Activated CD8-positive, alpha-beta memory T cell treated with anti-CD3 and anti-CD28 coated beads, Interleukin-2, amount 10 ng/mL, durations not matched to agents 7 days and 5 days (primary cell): ENCODE measurements around the gene DOCK1. TPM values are rescaled to one million over a fixed set of nuclear protein-coding genes. Genes with fewer than 3 reads are reported as not detected.
"Not testable (repeated sequence)": the region's sequence is repeated elsewhere in the genome, so short reads cannot be mapped to it uniquely, and the experiment has no call there.

Source experiments
- ATAC-seq: fragments of 150-1000 bp; cut with Tn5 transposase; one replicate; pipeline ENCODE4 v1.10.0; 2021; ENCODE audit warnings: moderate library complexity
- CTCF ChIA-PET: fragments of 350-600 bp; sonication (Branson Sonifier 250); formaldehyde crosslinking; loops from one replicate; lab custom pipeline; 2021; ENCODE audit warnings: antibody characterized with exemption; lab: Charles Lee
- DNase-seq: peaks from one replicate; pipeline ENCODE4 v3.0.0-alpha.2; 2020
- H3K27ac Mint-ChIP-seq: one replicate; pipeline ENCODE4 v1.8.0; 2021; ENCODE audit warnings: mild to moderate bottlenecking, mixed read lengths
- H3K27me3 Mint-ChIP-seq: one replicate; pipeline ENCODE4 v1.8.0; 2021; ENCODE audit warnings: mixed read lengths
- H3K36me3 Mint-ChIP-seq: one replicate; pipeline ENCODE4 v1.8.0; 2021; ENCODE audit warnings: mild to moderate bottlenecking, mixed read lengths
- H3K4me1 Mint-ChIP-seq: one replicate; pipeline ENCODE4 v1.8.0; 2021; ENCODE audit warnings: mixed read lengths
- H3K4me3 Mint-ChIP-seq: one replicate; pipeline ENCODE4 v1.8.0; 2021; ENCODE audit warnings: mild to moderate bottlenecking, moderate library complexity, mixed read lengths
- H3K9me3 Mint-ChIP-seq: one replicate; pipeline ENCODE4 v1.8.0; 2022; ENCODE audit warnings: low read depth, mixed read lengths
- total RNA-seq, 2 experiments: library from RNA; stranded (reverse); gene quantifications; one replicate each; pipeline ENCODE4 v1.2.3, GENCODE V29; 2021

DOCK1 gene
- total RNA-seq: under 1 TPM in 1 of 2 experiments, not detected in 1; 0.07 TPM

DNA sequence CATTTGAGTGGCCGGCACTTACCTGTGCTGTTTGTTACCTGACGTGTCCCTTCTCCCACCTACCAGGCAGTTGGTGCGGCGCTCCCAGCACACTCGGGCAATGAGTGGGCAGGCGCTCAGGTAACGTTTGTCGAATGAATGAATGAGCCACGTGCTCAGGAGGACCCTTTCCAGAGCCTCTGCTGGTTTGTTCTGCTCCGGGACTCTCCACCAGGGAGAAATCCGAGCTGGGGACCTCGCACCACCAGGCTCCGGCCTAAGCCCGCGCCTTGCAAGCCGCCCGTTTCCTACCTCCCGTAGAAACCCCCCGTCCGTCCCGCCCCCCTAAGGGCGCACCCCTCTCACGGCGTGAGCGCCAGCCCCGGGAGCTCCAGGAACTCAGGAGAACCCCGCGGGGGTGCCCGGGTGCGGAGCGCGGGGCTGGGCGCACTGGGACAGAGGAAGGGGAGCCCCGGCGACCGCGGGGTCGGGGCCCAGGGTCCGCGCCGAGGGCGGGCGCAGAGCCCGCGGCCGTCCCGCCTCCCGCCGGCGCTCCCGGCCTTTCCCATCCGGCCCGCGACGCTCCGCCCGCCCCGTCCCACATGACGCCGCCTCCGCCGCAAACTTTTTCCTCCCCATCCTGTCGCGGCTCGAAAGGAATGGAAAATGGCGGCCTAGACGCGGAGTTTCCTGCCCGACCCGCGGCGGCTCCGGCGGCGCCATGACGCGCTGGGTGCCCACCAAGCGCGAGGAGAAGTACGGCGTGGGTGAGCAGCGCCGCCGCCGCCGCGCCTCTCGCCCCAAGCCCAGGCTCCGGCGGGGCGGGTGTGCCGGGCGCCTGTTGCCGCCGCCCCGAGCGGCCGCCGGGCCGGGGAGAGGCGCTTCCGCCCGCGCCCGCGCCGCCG lies at the start of gene DOCK1:
Gene DOCK1 (plus strand): TSS at position 611 of the 884 bp plus-strand sequence. CDS start 90 bp downstream, at position 701.
- no peak within 1 kb of the TSS for H3K4me3 Mint-ChIP-seq
- H3K4me1 Mint-ChIP-seq: no peaks in the 10 kb centered on the region
- H3K27me3 Mint-ChIP-seq: peaks cover 15% of the 10 kb centered on the region
- no peaks in the 10 kb centered on the region for H3K9me3 Mint-ChIP-seq
- CTCF ChIA-PET: no interaction called here
- H3K36me3 Mint-ChIP-seq: peaks cover 2% of the 10 kb centered on the region
- H3K27ac Mint-ChIP-seq: no peak within 1 kb of the TSS
- ATAC-seq (no peak), DNase-seq (no peak)

DNA sequence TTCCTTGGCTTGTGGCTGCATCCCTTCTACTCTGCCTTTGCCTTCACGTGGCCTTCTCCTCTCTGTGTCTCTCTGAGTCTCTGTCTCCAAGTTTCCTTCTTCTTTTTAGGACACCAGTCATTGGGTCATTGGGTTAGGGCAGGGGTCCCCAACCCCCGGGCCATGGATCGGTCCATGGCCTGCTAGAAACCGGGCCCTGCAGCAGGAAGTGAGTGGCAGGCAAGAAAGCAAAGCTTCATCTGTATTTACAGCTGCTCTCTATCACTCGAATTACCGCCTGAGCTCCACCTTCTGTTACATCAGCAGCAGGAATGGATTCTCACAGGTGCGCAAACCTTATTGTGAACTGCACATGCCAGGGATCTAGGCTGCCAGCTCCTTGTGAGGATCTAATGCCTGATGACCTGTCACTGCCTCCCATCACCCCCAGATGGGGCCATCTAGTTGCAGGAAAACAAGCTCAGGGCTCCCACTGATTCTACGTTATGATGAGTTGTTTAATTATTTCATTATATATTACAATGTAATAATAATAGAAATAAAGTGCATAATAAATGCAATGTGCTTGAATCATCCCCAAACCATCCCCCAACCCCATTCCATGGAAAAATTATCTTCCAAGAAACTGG lies 47.9 kb upstream of the DOCK1 start:
- Mint-ChIP-seq H3K4me1 (no peaks in the 10 kb centered on the region), H3K4me3 (no peak overlapping the region), H3K27me3 (no peaks in the 10 kb centered on the region), H3K9me3 (peaks cover 8% of the 10 kb centered on the region), H3K27ac (no peak overlapping the region), H3K36me3 (no peaks in the 10 kb centered on the region)
- CTCF ChIA-PET: no interaction called here
- ATAC-seq: no peak
- no peak for DNase-seq

DNA sequence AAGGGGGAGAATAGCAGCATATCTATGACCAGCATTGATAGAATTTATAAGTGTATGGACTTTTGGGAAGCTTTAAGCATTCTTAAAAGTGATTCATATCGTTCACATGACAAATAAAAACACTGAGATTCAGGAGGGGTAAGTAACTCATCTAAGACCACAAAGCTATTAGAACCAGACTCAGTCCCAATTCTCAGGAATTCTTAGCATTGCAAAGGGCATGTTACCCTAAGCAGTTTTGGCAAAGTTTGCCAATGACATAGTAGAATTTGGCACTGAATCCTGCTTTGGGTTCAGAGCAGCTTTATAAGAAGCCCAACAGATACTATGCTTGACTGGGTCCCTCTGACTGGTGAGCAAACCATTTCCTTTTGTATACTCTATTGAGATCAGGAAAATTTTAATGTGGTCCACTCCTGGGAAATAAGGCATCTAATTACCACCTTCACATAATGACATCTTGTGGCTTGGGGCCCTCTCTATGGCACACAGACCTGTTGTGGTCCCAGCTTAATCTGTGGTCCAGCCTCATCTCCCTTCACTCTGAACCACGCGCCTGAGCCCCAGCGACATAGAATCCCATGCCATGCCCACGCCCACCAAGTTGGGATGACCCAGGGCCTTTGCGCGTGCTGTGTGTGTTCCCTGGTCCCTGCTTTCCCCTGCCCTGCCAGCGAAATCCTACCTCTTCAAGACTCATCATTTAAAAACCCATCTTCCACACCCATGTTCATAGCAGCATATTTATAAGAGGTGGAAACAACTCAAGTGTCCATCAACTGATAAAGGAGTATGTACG lies 37.5 kb upstream of the DOCK1 start:
- H3K4me3 Mint-ChIP-seq: no peak overlapping the region
- H3K9me3 Mint-ChIP-seq: peaks cover 20% of the 10 kb centered on the region
- CTCF ChIA-PET: no interaction called here
- no peak overlapping the region for H3K27ac Mint-ChIP-seq
- no peaks in the 10 kb centered on the region for H3K27me3 Mint-ChIP-seq
- no peaks in the 10 kb centered on the region for H3K36me3 Mint-ChIP-seq
- DNase-seq: no peak
- no peak for ATAC-seq
- H3K4me1 Mint-ChIP-seq: no peaks in the 10 kb centered on the region

GRCh38 chr10:126868371-126868770 lies 36.9 kb upstream of the DOCK1 start:
- Mint-ChIP-seq H3K4me3 (no peak overlapping the region), H3K9me3 (peaks cover 20% of the 10 kb centered on the region), H3K27me3 (no peaks in the 10 kb centered on the region), H3K27ac (no peak overlapping the region), H3K36me3 (no peaks in the 10 kb centered on the region), H3K4me1 (no peaks in the 10 kb centered on the region)
- DNase-seq (no peak), ATAC-seq (no peak)
- CTCF ChIA-PET: no interaction called here

DNA sequence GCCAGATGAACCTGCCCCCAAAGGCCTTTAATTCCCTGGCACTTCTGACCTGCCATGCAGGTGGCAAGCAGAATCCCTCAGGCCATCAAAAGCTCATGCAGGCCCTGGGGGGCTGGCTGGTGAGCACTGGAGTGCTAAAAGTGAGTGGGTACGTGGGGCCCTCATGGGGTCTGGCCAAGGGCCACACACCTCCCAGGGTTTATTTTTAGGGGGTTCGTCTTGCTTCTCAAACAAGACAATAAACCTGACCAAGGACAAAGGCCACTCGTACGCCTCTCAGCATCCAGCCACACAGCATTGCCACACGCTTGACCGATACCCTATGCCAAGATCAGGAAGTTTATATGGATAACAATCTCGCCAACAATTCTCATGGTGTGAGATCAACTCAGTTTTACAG lies 33.1 kb upstream of the DOCK1 start:
- no peak overlapping the region for H3K27ac Mint-ChIP-seq
- no peaks in the 10 kb centered on the region for H3K27me3 Mint-ChIP-seq
- H3K9me3 Mint-ChIP-seq: peaks cover 26% of the 10 kb centered on the region
- no peaks in the 10 kb centered on the region for H3K36me3 Mint-ChIP-seq
- no peak overlapping the region for H3K4me3 Mint-ChIP-seq
- CTCF ChIA-PET: no interaction called here
- no peaks in the 10 kb centered on the region for H3K4me1 Mint-ChIP-seq
- ATAC-seq: no peak
- no peak for DNase-seq

DNA sequence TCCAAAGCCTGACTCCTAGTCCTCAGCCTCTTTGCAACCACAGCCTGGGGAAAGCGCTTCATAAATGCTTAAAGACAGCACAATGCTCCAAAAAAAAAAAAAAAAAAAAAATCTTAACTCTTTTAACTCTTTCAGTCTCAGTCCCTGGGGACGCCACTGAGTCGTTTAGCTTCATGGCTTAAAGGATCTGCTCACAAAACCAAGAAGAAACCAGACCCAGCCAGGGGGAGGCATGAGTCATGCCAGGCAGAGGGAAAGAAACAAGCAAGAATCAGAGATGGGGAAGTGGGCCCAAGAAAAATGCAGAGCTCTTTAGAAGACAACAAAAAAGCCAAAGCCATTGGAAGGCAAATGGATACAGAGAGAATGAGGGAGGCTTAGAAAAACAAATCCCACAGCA lies 32.5 kb upstream of the DOCK1 start:
- Mint-ChIP-seq H3K9me3 (peaks cover 23% of the 10 kb centered on the region), H3K4me3 (no peak overlapping the region), H3K4me1 (no peaks in the 10 kb centered on the region), H3K27me3 (no peaks in the 10 kb centered on the region), H3K27ac (no peak overlapping the region), H3K36me3 (no peaks in the 10 kb centered on the region)
- DNase-seq (no peak), ATAC-seq (no peak)
- CTCF ChIA-PET: no interaction called here

GRCh38 chr10:126876456-126876855 lies 28.8 kb upstream of the DOCK1 start:
- no peaks in the 10 kb centered on the region for H3K36me3 Mint-ChIP-seq
- no peak overlapping the region for H3K4me3 Mint-ChIP-seq
- H3K27me3 Mint-ChIP-seq: no peaks in the 10 kb centered on the region
- DNase-seq (no peak), ATAC-seq (no peak)
- H3K9me3 Mint-ChIP-seq: peaks cover 26% of the 10 kb centered on the region
- H3K4me1 Mint-ChIP-seq: no peaks in the 10 kb centered on the region
- CTCF ChIA-PET: no interaction called here
- no peak overlapping the region for H3K27ac Mint-ChIP-seq

- ATAC-seq (no peak), DNase-seq (no peak)
- CTCF ChIA-PET: no interaction called here
- Mint-ChIP-seq H3K27me3 (no peaks in the 10 kb centered on the region), H3K36me3 (no peaks in the 10 kb centered on the region), H3K4me1 (no peaks in the 10 kb centered on the region), H3K9me3 (peaks cover 22% of the 10 kb centered on the region), H3K4me3 (no peak overlapping the region), H3K27ac (no peak overlapping the region)
Observed at GRCh38 chr10:126877390-126877789, 27.8 kb upstream of the DOCK1 start.

DNA sequence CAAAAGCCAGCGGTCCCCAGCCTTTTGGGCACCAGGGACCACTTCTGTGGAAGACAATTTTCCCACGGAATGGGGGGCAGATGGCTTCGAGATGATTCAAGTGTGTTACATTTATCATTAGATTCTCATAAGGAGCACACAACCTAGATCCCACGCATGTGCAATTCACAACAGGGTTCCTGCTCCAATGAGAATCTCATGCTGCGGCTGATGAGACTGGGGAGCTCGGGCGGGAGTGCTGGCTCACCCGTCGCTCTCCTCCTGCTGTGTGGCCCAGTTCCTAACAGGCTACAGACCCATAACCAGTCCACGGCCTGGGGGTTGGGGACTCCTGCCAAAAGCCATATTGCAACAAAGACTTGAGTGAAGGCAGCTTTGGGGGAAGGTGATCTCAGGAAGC lies 26.6 kb upstream of the DOCK1 start:
- no peak for ATAC-seq
- H3K27me3 Mint-ChIP-seq: no peaks in the 10 kb centered on the region
- H3K4me3 Mint-ChIP-seq: no peak overlapping the region
- DNase-seq: no peak
- peaks cover 22% of the 10 kb centered on the region for H3K9me3 Mint-ChIP-seq
- CTCF ChIA-PET: no interaction called here
- H3K4me1 Mint-ChIP-seq: no peaks in the 10 kb centered on the region
- H3K36me3 Mint-ChIP-seq: no peaks in the 10 kb centered on the region
- no peak overlapping the region for H3K27ac Mint-ChIP-seq

DNA sequence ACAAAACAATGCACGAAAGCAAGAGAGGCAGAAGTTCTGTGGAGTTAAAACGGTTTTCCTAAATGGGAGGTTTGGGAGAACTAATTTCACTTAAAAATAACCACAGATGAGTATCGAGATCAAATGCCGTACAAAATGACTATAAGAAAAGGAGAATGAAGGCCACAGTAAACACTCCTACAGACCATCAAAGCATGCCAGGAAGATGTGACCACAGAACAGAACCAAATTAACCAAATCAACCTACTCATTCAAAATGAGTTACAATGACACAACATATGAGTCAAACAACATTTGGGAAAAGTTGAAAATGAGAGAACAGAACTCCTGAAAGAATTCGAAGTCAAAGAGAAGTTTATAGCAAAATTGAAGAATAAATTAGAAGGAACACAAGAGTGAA lies 24.3 kb upstream of the DOCK1 start:
- no peaks in the 10 kb centered on the region for H3K27me3 Mint-ChIP-seq
- no peak overlapping the region for H3K27ac Mint-ChIP-seq
- no peaks in the 10 kb centered on the region for H3K36me3 Mint-ChIP-seq
- DNase-seq (no peak), ATAC-seq (no peak)
- no peaks in the 10 kb centered on the region for H3K4me1 Mint-ChIP-seq
- H3K4me3 Mint-ChIP-seq: no peak overlapping the region
- CTCF ChIA-PET: no interaction called here
- H3K9me3 Mint-ChIP-seq: peaks cover 13% of the 10 kb centered on the region

DNA sequence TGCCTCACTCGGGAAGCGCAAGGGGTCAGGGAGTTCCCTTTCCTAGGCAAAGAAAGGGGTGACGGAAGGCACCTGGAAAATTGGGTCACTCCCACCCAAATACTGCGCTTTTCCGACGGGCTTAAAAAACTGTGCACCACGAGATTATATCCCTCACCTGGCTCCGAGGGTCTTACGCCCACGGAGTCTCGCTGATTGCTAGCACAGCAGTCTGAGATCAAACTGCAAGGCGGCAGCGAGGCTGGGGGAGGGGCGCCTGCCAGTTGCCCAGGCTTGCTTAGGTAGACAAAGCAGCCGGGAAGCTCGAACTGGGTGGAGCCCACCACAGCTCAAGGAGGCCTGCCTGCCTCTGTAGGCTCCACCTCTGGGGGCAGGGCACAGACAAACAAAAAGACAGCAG lies 23.2 kb upstream of the DOCK1 start:
- peaks cover 13% of the 10 kb centered on the region for H3K9me3 Mint-ChIP-seq
- ATAC-seq, H3K27ac Mint-ChIP-seq, H3K4me1 Mint-ChIP-seq, H3K36me3 Mint-ChIP-seq, H3K4me3 Mint-ChIP-seq, H3K27me3 Mint-ChIP-seq, DNase-seq, CTCF ChIA-PET: not testable (repeated sequence)

- ATAC-seq, H3K27ac Mint-ChIP-seq, H3K36me3 Mint-ChIP-seq, DNase-seq, H3K4me3 Mint-ChIP-seq, H3K27me3 Mint-ChIP-seq, H3K4me1 Mint-ChIP-seq, CTCF ChIA-PET: not testable (repeated sequence)
- peaks cover 12% of the 10 kb centered on the region for H3K9me3 Mint-ChIP-seq
Observed at GRCh38 chr10:126888436-126888835, 16.8 kb upstream of the DOCK1 start.

DNA sequence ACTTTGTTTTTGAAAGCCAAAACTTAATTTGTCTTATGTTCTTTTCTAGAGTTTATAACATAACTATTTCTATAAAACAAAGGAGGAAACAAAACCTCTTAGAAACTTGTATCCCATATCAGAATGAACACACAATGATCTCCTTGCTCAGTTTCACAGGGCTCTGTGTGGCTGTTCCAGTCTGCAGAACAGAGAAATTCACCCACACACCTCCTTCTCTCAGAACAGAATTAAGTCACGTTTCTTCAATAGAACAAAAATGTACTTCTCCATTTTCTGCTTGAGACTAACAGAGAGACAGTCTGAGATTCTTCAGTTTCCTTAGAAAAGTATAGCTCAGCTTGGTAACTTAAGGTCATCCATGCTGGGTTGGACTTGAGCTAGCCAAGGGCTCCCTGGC lies 15.8 kb upstream of the DOCK1 start:
- H3K27ac Mint-ChIP-seq: no peak overlapping the region
- peaks cover 2% of the 10 kb centered on the region for H3K36me3 Mint-ChIP-seq
- no peak overlapping the region for H3K4me3 Mint-ChIP-seq
- CTCF ChIA-PET: no interaction called here
- peaks cover 12% of the 10 kb centered on the region for H3K9me3 Mint-ChIP-seq
- no peaks in the 10 kb centered on the region for H3K27me3 Mint-ChIP-seq
- no peak for DNase-seq
- no peak for ATAC-seq
- no peaks in the 10 kb centered on the region for H3K4me1 Mint-ChIP-seq
